Activated naive CD8-positive, alpha-beta T cell treated with anti-CD3 and anti-CD28 coated beads for 36 hours (primary cell): Measurements from ENCODE around the gene ZNF32. TPM values are rescaled to one million over a fixed set of nuclear protein-coding genes. Genes with fewer than 3 reads are reported as not detected.

Experiments used
- total RNA-seq, 2 experiments: library from RNA; stranded (reverse); gene quantifications; one replicate each; pipeline ENCODE4 v1.2.3, GENCODE V29; 2021

The ZNF32 gene
- total RNA-seq, 2 experiments from 2014 or later = 12.2 to 13.9 TPM

Other genes with a start within 250 kb of the ZNF32 start
- 100 to 1,000 TPM; 530 to 544 TPM for gene HNRNPF, start 239.7 kb downstream of the ZNF32 start, total RNA-seq
- gene ZNF487, start 211.8 kb downstream of the ZNF32 start, total RNA-seq = 1 to 10 TPM; 2.4 to 2.9 TPM
- gene ZNF239, start 74.3 kb downstream of the ZNF32 start, total RNA-seq = 1 to 10 TPM; 1.5 to 1.7 TPM
- gene ZNF485, start 42.4 kb downstream of the ZNF32 start, total RNA-seq = 1 to 10 TPM; 7.4 to 9.6 TPM